ENCODE results near the gene OBI1.

The OBI1 gene

GRCh38 chr13:78658630-78659449, at the start of gene OBI1:
OBI1 (minus strand) TSS chr13:78659155; CDS start chr13:78659120, 35 bp downstream.
- POLR2A ChIA-PET, result no interaction called here
- CTCF ChIA-PET, result no interaction called here
- peak; percentile 40 for DNase-seq (ENCODE audit: low read depth, low spot score)
- TF ChIP-seq, protein P1, sequence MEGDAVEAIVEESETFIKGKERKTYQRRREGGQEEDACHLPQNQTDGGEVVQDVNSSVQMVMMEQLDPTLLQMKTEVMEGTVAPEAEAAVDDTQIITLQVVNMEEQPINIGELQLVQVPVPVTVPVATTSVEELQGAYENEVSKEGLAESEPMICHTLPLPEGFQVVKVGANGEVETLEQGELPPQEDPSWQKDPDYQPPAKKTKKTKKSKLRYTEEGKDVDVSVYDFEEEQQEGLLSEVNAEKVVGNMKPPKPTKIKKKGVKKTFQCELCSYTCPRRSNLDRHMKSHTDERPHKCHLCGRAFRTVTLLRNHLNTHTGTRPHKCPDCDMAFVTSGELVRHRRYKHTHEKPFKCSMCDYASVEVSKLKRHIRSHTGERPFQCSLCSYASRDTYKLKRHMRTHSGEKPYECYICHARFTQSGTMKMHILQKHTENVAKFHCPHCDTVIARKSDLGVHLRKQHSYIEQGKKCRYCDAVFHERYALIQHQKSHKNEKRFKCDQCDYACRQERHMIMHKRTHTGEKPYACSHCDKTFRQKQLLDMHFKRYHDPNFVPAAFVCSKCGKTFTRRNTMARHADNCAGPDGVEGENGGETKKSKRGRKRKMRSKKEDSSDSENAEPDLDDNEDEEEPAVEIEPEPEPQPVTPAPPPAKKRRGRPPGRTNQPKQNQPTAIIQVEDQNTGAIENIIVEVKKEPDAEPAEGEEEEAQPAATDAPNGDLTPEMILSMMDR (IDR thresholded peaks at IDR 0.05; ENCODE audit: insufficient read depth, low read length, missing control alignments), result no peak
- peak within 1 kb of the TSS; percentile 74 for H3K4me3 ChIP-seq (ENCODE audit: low read depth, low read length)

- CTCF ChIA-PET, result no interaction called here
Observed at GRCh38 chr13:78701383-78701782, 42.4 kb upstream of the OBI1 start.

GRCh38 chr13:78700121-78700910, 41.4 kb upstream of the OBI1 start:
- DNase-seq (ENCODE audit: low read depth, low spot score), result no peak
- ChIA-PET POLR2A (no interaction called here), CTCF (no interaction called here)
- no peak overlapping the region for H3K4me3 ChIP-seq (ENCODE audit: low read depth, low read length)
- TF ChIP-seq, protein P1 (IDR thresholded peaks at IDR 0.05; ENCODE audit: insufficient read depth, low read length, missing control alignments), result no peak

More at GRCh38 chr13:78701383-78701782, 42.4 kb upstream of the OBI1 start:
- TF ChIP-seq, protein P1 (IDR thresholded peaks at IDR 0.05; ENCODE audit: insufficient read depth, low read length, missing control alignments), result no peak
- no peak for DNase-seq (ENCODE audit: low read depth, low spot score)
- H3K4me3 ChIP-seq (ENCODE audit: low read depth, low read length), result no peak overlapping the region
- POLR2A ChIA-PET, result no interaction called here

GRCh38 chr13:78689011-78689410, 30.1 kb upstream of the OBI1 start:
- TF ChIP-seq, protein P1 (IDR thresholded peaks at IDR 0.05; ENCODE audit: insufficient read depth, low read length, missing control alignments), result no peak
- ChIA-PET POLR2A (no interaction called here), CTCF (no interaction called here)
- no peak for DNase-seq (ENCODE audit: low read depth, low spot score)
- H3K4me3 ChIP-seq (ENCODE audit: low read depth, low read length), result no peak overlapping the region

GRCh38 chr13:78686461-78686860, 27.5 kb upstream of the OBI1 start:
- CTCF ChIA-PET, result no interaction called here
- no peak for DNase-seq (ENCODE audit: low read depth, low spot score)
- POLR2A ChIA-PET, result no interaction called here
- H3K4me3 ChIP-seq (ENCODE audit: low read depth, low read length), result no peak overlapping the region
- TF ChIP-seq, protein P1 (IDR thresholded peaks at IDR 0.05; ENCODE audit: insufficient read depth, low read length, missing control alignments), result no peak
